GDM1 (cell line): ENCODE data around the gene CDV3.

Experiments
- DNase-seq: peaks from one replicate; lab custom pipeline; 2025; lab: John Stamatoyannopoulos, UW

Gene CDV3

GRCh38 chr3:133606342-133606741 lies 32.9 kb downstream of the CDV3 start:
- no peak for DNase-seq

GRCh38 chr3:133606902-133607301 lies 33.4 kb downstream of the CDV3 start:
- no peak for DNase-seq

- no peak for DNase-seq
Measured at GRCh38 chr3:133607816-133608215, 34.3 kb downstream of the CDV3 start.

GRCh38 chr3:133608388-133608787 lies 34.9 kb downstream of the CDV3 start:
- no peak for DNase-seq

- no peak for DNase-seq
Measured at GRCh38 chr3:133610031-133610430, 36.5 kb downstream of the CDV3 start.

- no peak for DNase-seq
Measured at GRCh38 chr3:133611534-133611933, 38.0 kb downstream of the CDV3 start.

- DNase-seq: no peak
Measured at GRCh38 chr3:133620066-133620784, 46.7 kb downstream of the CDV3 start.

- no peak for DNase-seq
Measured at GRCh38 chr3:133627789-133628188, 54.3 kb downstream of the CDV3 start.

GRCh38 chr3:133629146-133629545 lies 55.7 kb downstream of the CDV3 start:
- no peak for DNase-seq

- no peak for DNase-seq
Measured at GRCh38 chr3:133633439-133633838, 60.0 kb downstream of the CDV3 start.
